ENCODE measurements around the gene MYLK.

The MYLK gene

GRCh38 chr3:123621186-123621849, 262.8 kb downstream of the MYLK start:
- H3K27me3 ChIP-seq (ENCODE audit: insufficient read depth, poor library complexity, severe bottlenecking) = no peaks in the 10 kb centered on the region
- DNase-seq (ENCODE audit: low read depth in 1 of 2, low spot score in 1 of 2) = no peak
- no peak overlapping the region for H3K27ac ChIP-seq (replicated peaks)
- no peak overlapping the region for H3K4me3 ChIP-seq (replicated peaks; ENCODE audit: insufficient read depth, low read length)
- TF ChIP-seq POLR2AphosphoS5 (IDR thresholded peaks at IDR 0.05; ENCODE audit: low read depth) (no peak), CTCF (IDR thresholded peaks at IDR 0.05; ENCODE audit: insufficient read depth, low read length) (no peak), SPI1 (IDR thresholded peaks at IDR 0.05; ENCODE audit: borderline replicate concordance, low read depth) (no peak), REST (IDR thresholded peaks at IDR 0.05; ENCODE audit: insufficient replicate concordance, low read depth) (no peak), GABPA (IDR thresholded peaks at IDR 0.05; ENCODE audit: low read depth) (no peak)

GRCh38 chr3:123620343-123620742, 263.8 kb downstream of the MYLK start:
- TF ChIP-seq REST (IDR thresholded peaks at IDR 0.05; ENCODE audit: insufficient replicate concordance, low read depth) (no peak), POLR2AphosphoS5 (IDR thresholded peaks at IDR 0.05; ENCODE audit: low read depth) (no peak), GABPA (IDR thresholded peaks at IDR 0.05; ENCODE audit: low read depth) (no peak), CTCF (IDR thresholded peaks at IDR 0.05; ENCODE audit: insufficient read depth, low read length) (no peak), SPI1 (IDR thresholded peaks at IDR 0.05; ENCODE audit: borderline replicate concordance, low read depth) (no peak)
- DNase-seq (ENCODE audit: low read depth in 1 of 2, low spot score in 1 of 2) = no peak
- H3K27me3 ChIP-seq (ENCODE audit: insufficient read depth, poor library complexity, severe bottlenecking) = no peaks in the 10 kb centered on the region
- no peak overlapping the region for H3K27ac ChIP-seq (replicated peaks)
- H3K4me3 ChIP-seq (replicated peaks; ENCODE audit: insufficient read depth, low read length) = no peak overlapping the region

GRCh38 chr3:123618768-123619484, 265.2 kb downstream of the MYLK start:
- no peak overlapping the region for H3K4me3 ChIP-seq (replicated peaks; ENCODE audit: insufficient read depth, low read length)
- no peaks in the 10 kb centered on the region for H3K27me3 ChIP-seq (ENCODE audit: insufficient read depth, poor library complexity, severe bottlenecking)
- H3K27ac ChIP-seq (replicated peaks) = peak overlapping the region; percentile 52
- peak; percentile 69 to 92 for DNase-seq (ENCODE audit: low read depth in 1 of 2, low spot score in 1 of 2)
- TF ChIP-seq SPI1 (IDR thresholded peaks at IDR 0.05; ENCODE audit: borderline replicate concordance, low read depth) (peak; percentile 94), REST (IDR thresholded peaks at IDR 0.05; ENCODE audit: insufficient replicate concordance, low read depth) (no peak), POLR2AphosphoS5 (IDR thresholded peaks at IDR 0.05; ENCODE audit: low read depth) (peak; percentile 77; the same call in 1 of the 2 replicates)

Measured in HL-60 (cell line).